Astrocyte (in vitro differentiated cells and primary cell): ENCODE measurements around the gene HNRNPUL1. TPM values are rescaled to one million over a fixed set of nuclear protein-coding genes. Genes with fewer than 3 reads are reported as not detected.

Experiments
- DNase-seq: peaks from one replicate; pipeline ENCODE4 v3.0.0-alpha.2; 2010; ENCODE audit warnings: low read depth
- FAIRE-seq: peaks from 2 replicates; lab custom pipeline; 2011; peaks lifted over from hg19 to GRCh38; lab: Jason Lieb, UNC
- H2AFZ ChIP-seq: 2 replicates; pipeline ENCODE4 v1.6.0; 2012; ENCODE audit warnings: low read depth, low read length, inconsistent platforms
- H3K27ac ChIP-seq: 2 replicates; pipeline ENCODE4 v1.5.1; 2011; ENCODE audit warnings: low read depth, low read length, inconsistent platforms
- H3K27me3 ChIP-seq: 2 replicates; pipeline ENCODE4 v1.6.0; 2011; ENCODE audit warnings: low read length, inconsistent platforms; ENCODE audit not compliant: insufficient read depth
- H3K36me3 ChIP-seq: 2 replicates; pipeline ENCODE4 v1.5.1; 2011; ENCODE audit warnings: low read length, inconsistent platforms; ENCODE audit not compliant: insufficient read depth
- H3K4me1 ChIP-seq: 2 replicates; pipeline ENCODE4 v1.5.1; 2011; ENCODE audit warnings: low read length, inconsistent platforms; ENCODE audit not compliant: insufficient read depth
- H3K4me2 ChIP-seq: 2 replicates; pipeline ENCODE4 v1.6.0; 2012; ENCODE audit warnings: low read length, inconsistent platforms
- H3K4me3 ChIP-seq: 2 replicates; pipeline ENCODE4 v1.5.1; 2011; ENCODE audit warnings: low read depth, mild to moderate bottlenecking, low read length, inconsistent platforms; ENCODE audit not compliant: insufficient read depth
- H3K79me2 ChIP-seq: 2 replicates; pipeline ENCODE4 v1.6.0; 2012; ENCODE audit warnings: mild to moderate bottlenecking, low read length, inconsistent platforms; ENCODE audit not compliant: insufficient read depth
- H3K9ac ChIP-seq: 2 replicates; pipeline ENCODE4 v1.6.0; 2012; ENCODE audit warnings: mild to moderate bottlenecking, low read length, inconsistent platforms
- H3K9me3 ChIP-seq: 2 replicates; pipeline ENCODE4 v1.5.1; 2012; ENCODE audit warnings: low read depth, mild to moderate bottlenecking, low read length, inconsistent platforms; ENCODE audit not compliant: insufficient read depth
- H4K20me1 ChIP-seq: 2 replicates; pipeline ENCODE4 v1.6.0; 2012; ENCODE audit warnings: low read length, inconsistent platforms; ENCODE audit not compliant: insufficient read depth
- H3K27ac Mint-ChIP-seq: one replicate; pipeline ENCODE4 v1.8.0; 2021; ENCODE audit warnings: mild to moderate bottlenecking, mixed read lengths; ENCODE audit not compliant: unreplicated experiment
- H3K27me3 Mint-ChIP-seq: one replicate; pipeline ENCODE4 v1.8.0; 2021; ENCODE audit warnings: low read depth, mixed read lengths; ENCODE audit not compliant: unreplicated experiment
- H3K36me3 Mint-ChIP-seq: one replicate; pipeline ENCODE4 v1.8.0; 2021; ENCODE audit warnings: low read depth, mixed read lengths; ENCODE audit not compliant: unreplicated experiment
- H3K4me1 Mint-ChIP-seq: one replicate; pipeline ENCODE4 v1.8.0; 2021; ENCODE audit warnings: low read depth, mixed read lengths; ENCODE audit not compliant: unreplicated experiment
- H3K4me3 Mint-ChIP-seq: one replicate; pipeline ENCODE4 v1.8.0; 2021; ENCODE audit warnings: mild to moderate bottlenecking, moderate library complexity, mixed read lengths; ENCODE audit not compliant: unreplicated experiment
- H3K9me3 Mint-ChIP-seq: one replicate; pipeline ENCODE4 v1.8.0; 2021; ENCODE audit warnings: mild to moderate bottlenecking, mixed read lengths; ENCODE audit not compliant: unreplicated experiment
- CTCF ChIP-seq: IDR thresholded peaks from 2 replicates; pipeline ENCODE4 v1.5.1; 2011; ENCODE audit warnings: low read depth, mild to moderate bottlenecking, inconsistent platforms, low read length, moderate library complexity; ENCODE audit not compliant: insufficient read depth
- EZH2 ChIP-seq: IDR thresholded peaks from 2 replicates; pipeline ENCODE4 v1.6.1; 2012; ENCODE audit warnings: mild to moderate bottlenecking, low read length, inconsistent platforms; ENCODE audit not compliant: insufficient read depth
- total RNA-seq: library from RNA; stranded (reverse); gene quantifications from 2 replicates; pipeline ENCODE4 v1.2.1, GENCODE V29; 2021

The HNRNPUL1 gene
- total RNA-seq, 1 donor from 2014 or later, result 174 TPM

DNA sequence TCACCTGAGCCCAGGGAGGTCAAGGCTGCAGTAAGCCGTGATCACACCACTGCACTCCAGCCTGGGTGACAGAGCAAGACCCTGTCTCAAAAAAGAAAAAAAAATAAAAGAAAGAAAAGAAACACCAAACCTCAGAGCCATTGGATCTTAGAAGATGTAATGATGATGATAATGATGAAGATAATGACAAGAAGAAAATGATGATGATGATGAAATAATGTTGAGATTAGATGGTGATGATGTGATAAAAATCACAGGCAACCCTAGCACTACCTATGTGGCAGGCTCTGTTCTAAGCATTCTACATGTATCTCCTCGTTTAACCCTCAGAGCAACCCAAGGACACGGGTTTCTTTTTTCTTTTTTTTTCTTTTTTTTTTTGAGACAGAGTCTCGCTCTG lies 20.1 kb upstream of the HNRNPUL1 start:
- H3K79me2 ChIP-seq, result peaks cover 15% of the 10 kb centered on the region
- FAIRE-seq (no peak), DNase-seq (no peak)
- no peak overlapping the region for H3K9ac ChIP-seq
- Mint-ChIP-seq H3K27ac (no peak overlapping the region), H3K9me3 (no peaks in the 10 kb centered on the region), H3K27me3 (no peaks in the 10 kb centered on the region), H3K4me3 (no peak overlapping the region), H3K36me3 (peaks cover 25% of the 10 kb centered on the region), H3K4me1 (no peaks in the 10 kb centered on the region)
- H3K4me3 ChIP-seq, result no peak overlapping the region
- H4K20me1 ChIP-seq, result peaks cover 37% of the 10 kb centered on the region
- H3K27me3 ChIP-seq, result no peaks in the 10 kb centered on the region
- H3K27ac ChIP-seq, result no peak overlapping the region
- H3K4me2 ChIP-seq, result no peak overlapping the region
- peaks cover 73% of the 10 kb centered on the region for H3K36me3 ChIP-seq
- no peaks in the 10 kb centered on the region for H3K9me3 ChIP-seq
- no peak overlapping the region for H2AFZ ChIP-seq
- TF ChIP-seq CTCF, result no peak
- TF ChIP-seq EZH2, result no peak
- H3K4me1 ChIP-seq, result no peaks in the 10 kb centered on the region

DNA sequence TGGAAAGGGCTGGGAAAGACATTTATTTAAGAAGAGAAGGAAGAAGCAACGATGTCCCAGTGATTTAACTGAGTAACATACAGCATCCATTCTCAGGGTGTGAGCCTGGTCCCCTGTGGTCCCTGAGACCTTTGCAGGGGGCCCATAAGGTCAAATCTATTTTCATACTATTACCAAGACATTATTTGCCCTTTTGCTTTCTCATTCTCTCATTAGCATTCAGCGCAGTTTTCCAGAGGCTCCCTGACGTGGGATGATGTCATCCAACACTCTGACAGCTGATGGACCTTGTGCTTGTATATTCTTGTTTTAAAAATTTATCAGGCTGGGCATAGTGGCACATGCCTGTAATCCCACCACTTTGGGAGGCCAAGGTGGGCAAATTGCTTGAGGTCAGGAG lies 18.3 kb upstream of the HNRNPUL1 start:
- H3K79me2 ChIP-seq, result peaks cover 16% of the 10 kb centered on the region
- no peak overlapping the region for H3K9ac ChIP-seq
- no peak for DNase-seq
- FAIRE-seq, result no peak
- H3K4me2 ChIP-seq, result no peak overlapping the region
- H4K20me1 ChIP-seq, result peaks cover 28% of the 10 kb centered on the region
- no peaks in the 10 kb centered on the region for H3K9me3 ChIP-seq
- H3K9me3 Mint-ChIP-seq, result no peaks in the 10 kb centered on the region
- H3K4me3 ChIP-seq, result no peak overlapping the region
- no peaks in the 10 kb centered on the region for H3K27me3 ChIP-seq
- TF ChIP-seq CTCF, result no peak
- TF ChIP-seq EZH2, result no peak
- peaks cover 69% of the 10 kb centered on the region for H3K36me3 ChIP-seq
- no peak overlapping the region for H3K4me3 Mint-ChIP-seq
- no peak overlapping the region for H3K27ac Mint-ChIP-seq
- H3K27me3 Mint-ChIP-seq, result no peaks in the 10 kb centered on the region
- H3K4me1 ChIP-seq, result no peaks in the 10 kb centered on the region
- no peak overlapping the region for H3K27ac ChIP-seq
- H3K36me3 Mint-ChIP-seq, result peaks cover 33% of the 10 kb centered on the region
- no peaks in the 10 kb centered on the region for H3K4me1 Mint-ChIP-seq
- H2AFZ ChIP-seq, result no peak overlapping the region

DNA sequence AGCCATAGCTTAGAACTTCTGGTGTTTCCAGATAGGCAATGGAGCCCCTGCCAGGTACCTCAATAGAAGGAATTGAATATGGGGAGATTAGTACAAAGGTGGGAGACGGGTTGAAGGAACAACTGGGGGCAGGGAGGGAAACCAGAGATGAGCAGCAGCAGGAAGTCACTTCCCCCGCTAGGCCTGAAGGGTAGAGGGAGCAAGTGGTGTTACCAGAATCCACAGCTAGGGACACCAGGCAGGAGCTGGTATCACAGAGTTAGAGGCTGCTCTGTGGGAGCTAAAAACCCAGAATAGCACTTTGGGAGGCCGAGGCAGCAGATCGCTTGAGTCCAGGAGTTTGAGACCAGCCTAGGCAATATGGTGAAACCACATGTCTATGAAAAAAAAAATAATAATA lies 15.3 kb upstream of the HNRNPUL1 start:
- Mint-ChIP-seq H3K36me3 (peaks cover 47% of the 10 kb centered on the region), H3K9me3 (no peaks in the 10 kb centered on the region), H3K27ac (no peak overlapping the region), H3K4me3 (no peak overlapping the region), H3K27me3 (no peaks in the 10 kb centered on the region), H3K4me1 (no peaks in the 10 kb centered on the region)
- Histone ChIP-seq H4K20me1 (peaks cover 27% of the 10 kb centered on the region), H3K27ac (no peak overlapping the region), H3K4me2 (no peak overlapping the region), H2AFZ (no peak overlapping the region), H3K9me3 (no peaks in the 10 kb centered on the region), H3K9ac (no peak overlapping the region), H3K79me2 (peaks cover 11% of the 10 kb centered on the region), H3K36me3 (peaks cover 61% of the 10 kb centered on the region), H3K27me3 (no peaks in the 10 kb centered on the region), H3K4me1 (no peaks in the 10 kb centered on the region), H3K4me3 (no peak overlapping the region)
- no peak for FAIRE-seq
- TF ChIP-seq CTCF (no peak), EZH2 (no peak)
- no peak for DNase-seq
